Activated CD4-positive, alpha-beta T cell treated with anti-CD3 and anti-CD28 coated beads, Interleukin-2, amount 50 U/mL, for 16 hours (primary cell): ENCODE measurements around the gene MVK.

Source experiments
- DNase-seq: peaks from one replicate; pipeline ENCODE4 v3.0.0-alpha.2; 2020

Gene MVK

GRCh38 chr12:109612003-109612402, 38.4 kb downstream of the MVK start:
- no peak for DNase-seq

- no peak for DNase-seq
These were observed 39.4 kb downstream of the MVK start for GRCh38 chr12:109612975-109613502.

- no peak for DNase-seq
These were observed 40.3 kb downstream of the MVK start for GRCh38 chr12:109613649-109614455.

- no peak for DNase-seq
These were observed 42.1 kb downstream of the MVK start for GRCh38 chr12:109615556-109616229.

- no peak for DNase-seq
These were observed 43.9 kb downstream of the MVK start for GRCh38 chr12:109617491-109617890.

GRCh38 chr12:109618082-109618481, 44.5 kb downstream of the MVK start:
- no peak for DNase-seq

GRCh38 chr12:109619002-109619604, 45.5 kb downstream of the MVK start:
- DNase-seq, result no peak

GRCh38 chr12:109621211-109621694, 47.7 kb downstream of the MVK start:
- no peak for DNase-seq

GRCh38 chr12:109621901-109622364, 48.3 kb downstream of the MVK start:
- DNase-seq, result no peak

GRCh38 chr12:109624467-109624866, 50.9 kb downstream of the MVK start:
- no peak for DNase-seq

GRCh38 chr12:109625131-109625559, 51.6 kb downstream of the MVK start:
- no peak for DNase-seq

- no peak for DNase-seq
These were observed 52.3 kb downstream of the MVK start for GRCh38 chr12:109625749-109626377.

GRCh38 chr12:109626378-109627115, 53.0 kb downstream of the MVK start:
- no peak for DNase-seq

GRCh38 chr12:109627633-109628032, 54.0 kb downstream of the MVK start:
- no peak for DNase-seq

- DNase-seq, result no peak
These were observed 56.5 kb downstream of the MVK start for GRCh38 chr12:109630107-109630506.

- DNase-seq, result no peak
These were observed 57.2 kb downstream of the MVK start for GRCh38 chr12:109630815-109631214.

- no peak for DNase-seq
These were observed 57.7 kb downstream of the MVK start for GRCh38 chr12:109631302-109631701.

- no peak for DNase-seq
These were observed 58.2 kb downstream of the MVK start for GRCh38 chr12:109631751-109632150.

GRCh38 chr12:109632342-109632741, 58.7 kb downstream of the MVK start:
- DNase-seq, result no peak

- no peak for DNase-seq
These were observed 62.1 kb downstream of the MVK start for GRCh38 chr12:109635717-109636116.

GRCh38 chr12:109637348-109637747, 63.8 kb downstream of the MVK start:
- no peak for DNase-seq

GRCh38 chr12:109637996-109638395, 64.4 kb downstream of the MVK start:
- DNase-seq, result no peak
